HepG2 (cell line): ENCODE results near the gene INHBB. TPM values are rescaled to one million over a fixed set of nuclear protein-coding genes. Genes with fewer than 3 reads are reported as not detected.

ENCODE experiments used
- AHR ChIP-seq: IDR thresholded peaks from 2 replicates; pipeline ENCODE4 v1.6.1; 2018; ENCODE audit warnings: missing genetic modification reagents, missing compliant biosample characterization
- FOXM1 ChIP-seq: sonication (generic); formaldehyde crosslinking; IDR thresholded peaks from 2 replicates; pipeline ENCODE4 v1.5.0; 2020; ENCODE audit warnings: missing genetic modification reagents
- MAZ ChIP-seq, 2 experiments: sonication (generic) in 1 of 2; formaldehyde crosslinking in 1 of 2; IDR thresholded peaks; 2 replicates each; pipeline versions ENCODE4 v1.5.0 to v1.6.1; 2012 to 2020; ENCODE audit warnings: low read depth in 2 of 2, mild to moderate bottlenecking in 2 of 2, borderline replicate concordance in 1 of 2, improper control_type of control experiment in 1 of 2, low read length in 1 of 2, missing genetic modification reagents in 1 of 2, moderate library complexity in 1 of 2
- TRAFD1 ChIP-seq: sonication (generic); formaldehyde crosslinking; IDR thresholded peaks from 2 replicates; pipeline ENCODE4 v1.5.1; 2020; ENCODE audit warnings: missing genetic modification reagents, mild to moderate bottlenecking, borderline replicate concordance
- ZBTB4 ChIP-seq: sonication (generic); formaldehyde crosslinking; IDR thresholded peaks from 2 replicates; pipeline ENCODE4 v1.4.0; 2020; ENCODE audit warnings: missing genetic modification reagents, mild to moderate bottlenecking, borderline replicate concordance
- ZKSCAN5 ChIP-seq: sonication (generic); formaldehyde crosslinking; IDR thresholded peaks from 2 replicates; pipeline ENCODE4 v1.5.1; 2020; ENCODE audit warnings: mild to moderate bottlenecking, missing genetic modification reagents
- ZNF510 ChIP-seq: sonication (generic); formaldehyde crosslinking; IDR thresholded peaks from 2 replicates; pipeline ENCODE4 v1.4.0; 2020; ENCODE audit warnings: low read depth, mild to moderate bottlenecking, missing genetic modification reagents
- ZNF546 ChIP-seq: sonication (generic); formaldehyde crosslinking; conservative IDR thresholded peaks from 2 replicates; pipeline ENCODE4 v1.8.1; 2023; ENCODE audit warnings: mild to moderate bottlenecking, missing genetic modification reagents
- ZNF644 ChIP-seq: IDR thresholded peaks from 2 replicates; pipeline ENCODE4 v1.6.1; 2016; ENCODE audit warnings: low read depth
- ZNF710 ChIP-seq: sonication (generic); formaldehyde crosslinking; IDR thresholded peaks from 2 replicates; pipeline ENCODE4 v1.5.0; 2020; ENCODE audit warnings: mild to moderate bottlenecking, missing genetic modification reagents, borderline replicate concordance
- polyA plus RNA-seq, 8 experiments: library from polyadenylated mRNA; depleted of rRNA in 3 of 8; stranded (reverse) in 7 of 8; unstranded in 1 of 8; fragments of >200 nt; fragmentation: Illumina TruSeq in 4 of 8; extraction: Trizol in 4 of 8; gene quantifications; 2 replicates each; pipeline versions ENCODE4 v1.2.1 to v1.2.3, GENCODE V29; 2011 to 2016; ENCODE audit warnings: low read depth in 4 of 8, missing spikeins in 1 of 8, mixed read lengths in 1 of 8; ENCODE audit not compliant: insufficient read depth in 1 of 8
- total RNA-seq, 5 experiments: library from RNA; depleted of rRNA; stranded (reverse); fragments of >200 nt; fragmentation: Illumina TruSeq; extraction: Trizol; gene quantifications; 2 replicates each; pipeline ENCODE4 v1.2.3, GENCODE V29; 2016; ENCODE audit warnings: low read depth in 1 of 5
- TF ChIP-seq, protein P1 (sequence below): sonication (generic); formaldehyde crosslinking; IDR thresholded peaks from 2 replicates; pipeline ENCODE4 v1.9.0; 2021; ENCODE audit warnings: mild to moderate bottlenecking, missing genetic modification reagents
- TF ChIP-seq, protein P2 (sequence below): sonication (generic); formaldehyde crosslinking; IDR thresholded peaks from 2 replicates; pipeline ENCODE4 v1.4.0; 2020; ENCODE audit warnings: low read depth, mild to moderate bottlenecking, missing genetic modification reagents

The INHBB gene
- total and polyA plus RNA-seq, 2 of the 13 experiments (the other 11 are each of a cell fraction or from before 2014, with no cell fraction given) = 0.20 to 1.7 TPM

DNA sequence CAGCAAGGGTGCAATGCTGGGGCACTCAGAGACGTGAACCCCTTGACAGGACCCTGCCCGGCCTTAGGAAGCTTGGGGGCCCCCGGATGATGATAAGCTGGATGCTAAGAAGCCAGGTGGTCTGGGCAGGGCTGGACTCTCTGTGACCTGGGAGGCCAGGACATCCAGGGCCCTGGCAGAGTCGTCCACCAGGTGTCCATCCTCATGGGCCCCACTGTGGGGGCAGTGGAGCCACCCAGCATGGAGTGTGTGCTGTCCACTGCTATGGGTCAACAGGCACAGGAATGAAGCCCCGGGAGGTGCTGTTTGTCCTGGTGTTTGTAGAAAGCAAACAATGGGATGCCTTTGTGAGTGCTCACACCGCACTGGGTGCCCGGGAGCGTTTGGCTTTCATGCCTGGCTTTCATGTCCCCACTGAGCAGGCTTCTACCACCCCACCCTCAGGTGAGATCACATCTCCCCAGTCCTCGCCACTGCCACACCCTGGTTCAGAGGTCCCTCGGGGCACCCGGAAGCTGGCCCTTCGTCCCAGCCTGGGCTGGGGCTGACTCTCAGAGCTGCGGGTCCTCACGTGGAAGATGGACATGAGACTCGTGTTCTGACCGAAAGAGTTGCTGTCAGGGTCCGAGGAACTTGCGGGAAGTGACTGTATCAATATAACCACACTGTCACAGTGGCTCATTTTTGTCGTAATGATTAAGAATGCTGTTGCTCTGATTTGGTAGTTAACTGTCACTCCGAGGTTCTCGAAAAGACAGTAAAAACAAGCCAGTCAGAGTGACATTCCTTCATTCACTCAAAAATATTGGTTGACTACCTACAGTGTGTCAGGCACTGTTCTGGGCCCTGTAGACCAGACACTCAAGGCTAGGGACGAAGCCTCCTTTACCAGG lies 53.3 kb downstream of the INHBB start (continued):
- TF ChIP-seq, protein P1, sequence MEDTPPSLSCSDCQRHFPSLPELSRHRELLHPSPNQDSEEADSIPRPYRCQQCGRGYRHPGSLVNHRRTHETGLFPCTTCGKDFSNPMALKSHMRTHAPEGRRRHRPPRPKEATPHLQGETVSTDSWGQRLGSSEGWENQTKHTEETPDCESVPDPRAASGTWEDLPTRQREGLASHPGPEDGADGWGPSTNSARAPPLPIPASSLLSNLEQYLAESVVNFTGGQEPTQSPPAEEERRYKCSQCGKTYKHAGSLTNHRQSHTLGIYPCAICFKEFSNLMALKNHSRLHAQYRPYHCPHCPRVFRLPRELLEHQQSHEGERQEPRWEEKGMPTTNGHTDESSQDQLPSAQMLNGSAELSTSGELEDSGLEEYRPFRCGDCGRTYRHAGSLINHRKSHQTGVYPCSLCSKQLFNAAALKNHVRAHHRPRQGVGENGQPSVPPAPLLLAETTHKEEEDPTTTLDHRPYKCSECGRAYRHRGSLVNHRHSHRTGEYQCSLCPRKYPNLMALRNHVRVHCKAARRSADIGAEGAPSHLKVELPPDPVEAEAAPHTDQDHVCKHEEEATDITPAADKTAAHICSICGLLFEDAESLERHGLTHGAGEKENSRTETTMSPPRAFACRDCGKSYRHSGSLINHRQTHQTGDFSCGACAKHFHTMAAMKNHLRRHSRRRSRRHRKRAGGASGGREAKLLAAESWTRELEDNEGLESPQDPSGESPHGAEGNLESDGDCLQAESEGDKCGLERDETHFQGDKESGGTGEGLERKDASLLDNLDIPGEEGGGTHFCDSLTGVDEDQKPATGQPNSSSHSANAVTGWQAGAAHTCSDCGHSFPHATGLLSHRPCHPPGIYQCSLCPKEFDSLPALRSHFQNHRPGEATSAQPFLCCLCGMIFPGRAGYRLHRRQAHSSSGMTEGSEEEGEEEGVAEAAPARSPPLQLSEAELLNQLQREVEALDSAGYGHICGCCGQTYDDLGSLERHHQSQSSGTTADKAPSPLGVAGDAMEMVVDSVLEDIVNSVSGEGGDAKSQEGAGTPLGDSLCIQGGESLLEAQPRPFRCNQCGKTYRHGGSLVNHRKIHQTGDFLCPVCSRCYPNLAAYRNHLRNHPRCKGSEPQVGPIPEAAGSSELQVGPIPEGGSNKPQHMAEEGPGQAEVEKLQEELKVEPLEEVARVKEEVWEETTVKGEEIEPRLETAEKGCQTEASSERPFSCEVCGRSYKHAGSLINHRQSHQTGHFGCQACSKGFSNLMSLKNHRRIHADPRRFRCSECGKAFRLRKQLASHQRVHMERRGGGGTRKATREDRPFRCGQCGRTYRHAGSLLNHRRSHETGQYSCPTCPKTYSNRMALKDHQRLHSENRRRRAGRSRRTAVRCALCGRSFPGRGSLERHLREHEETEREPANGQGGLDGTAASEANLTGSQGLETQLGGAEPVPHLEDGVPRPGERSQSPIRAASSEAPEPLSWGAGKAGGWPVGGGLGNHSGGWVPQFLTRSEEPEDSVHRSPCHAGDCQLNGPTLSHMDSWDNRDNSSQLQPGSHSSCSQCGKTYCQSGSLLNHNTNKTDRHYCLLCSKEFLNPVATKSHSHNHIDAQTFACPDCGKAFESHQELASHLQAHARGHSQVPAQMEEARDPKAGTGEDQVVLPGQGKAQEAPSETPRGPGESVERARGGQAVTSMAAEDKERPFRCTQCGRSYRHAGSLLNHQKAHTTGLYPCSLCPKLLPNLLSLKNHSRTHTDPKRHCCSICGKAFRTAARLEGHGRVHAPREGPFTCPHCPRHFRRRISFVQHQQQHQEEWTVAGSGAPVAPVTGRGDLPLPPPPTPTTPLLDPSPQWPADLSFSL (CRISPR knock-in tag) = no peak
- TF ChIP-seq, protein P2, sequence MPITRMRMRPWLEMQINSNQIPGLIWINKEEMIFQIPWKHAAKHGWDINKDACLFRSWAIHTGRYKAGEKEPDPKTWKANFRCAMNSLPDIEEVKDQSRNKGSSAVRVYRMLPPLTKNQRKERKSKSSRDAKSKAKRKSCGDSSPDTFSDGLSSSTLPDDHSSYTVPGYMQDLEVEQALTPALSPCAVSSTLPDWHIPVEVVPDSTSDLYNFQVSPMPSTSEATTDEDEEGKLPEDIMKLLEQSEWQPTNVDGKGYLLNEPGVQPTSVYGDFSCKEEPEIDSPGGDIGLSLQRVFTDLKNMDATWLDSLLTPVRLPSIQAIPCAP (CRISPR knock-in tag) = no peak
- TF ChIP-seq MAZ (IDR thresholded peaks at IDR 0.05; ENCODE audit: borderline replicate concordance, low read depth, low read length) (peak; percentile 85), MAZ (CRISPR knock-in tag; IDR thresholded peaks at IDR 0.05; ENCODE audit: low read depth) (peak; percentile 75; the same call in 1 of the 2 replicates), TRAFD1 (CRISPR knock-in tag) (no peak), ZNF644 (CRISPR knock-in tag) (peak; percentile 89), ZNF510 (no peak), FOXM1 (CRISPR knock-in tag) (no peak), ZNF710 (CRISPR knock-in tag) (no peak), ZNF546 (CRISPR knock-in tag) (no peak), ZKSCAN5 (no peak), ZBTB4 (CRISPR knock-in tag) (no peak), AHR (CRISPR knock-in tag) (no peak; the same call in 1 of the 2 replicates)
